A673 (cell line): Measurements from ENCODE around the gene ENTHD1.

Experiments
- EZH2 ChIP-seq: fragments of 200-600 bp; sonication (generic); IDR thresholded peaks from 2 replicates; pipeline ENCODE4 v1.6.1; 2017; ENCODE audit warnings: borderline replicate concordance, low read depth, mild to moderate bottlenecking, mixed read lengths, antibody characterized with exemption, low read length; ENCODE audit not compliant: poor library complexity, severe bottlenecking
- TF ChIP-seq, protein P1 (sequence below): fragments of 300-800, 200-600 bp; sonication (generic); conservative IDR thresholded peaks from 2 replicates; pipeline ENCODE4 v1.5.1; 2017; ENCODE audit warnings: low read depth, mild to moderate bottlenecking, antibody characterized with exemption, low read length, moderate library complexity, mixed read lengths

DNA sequence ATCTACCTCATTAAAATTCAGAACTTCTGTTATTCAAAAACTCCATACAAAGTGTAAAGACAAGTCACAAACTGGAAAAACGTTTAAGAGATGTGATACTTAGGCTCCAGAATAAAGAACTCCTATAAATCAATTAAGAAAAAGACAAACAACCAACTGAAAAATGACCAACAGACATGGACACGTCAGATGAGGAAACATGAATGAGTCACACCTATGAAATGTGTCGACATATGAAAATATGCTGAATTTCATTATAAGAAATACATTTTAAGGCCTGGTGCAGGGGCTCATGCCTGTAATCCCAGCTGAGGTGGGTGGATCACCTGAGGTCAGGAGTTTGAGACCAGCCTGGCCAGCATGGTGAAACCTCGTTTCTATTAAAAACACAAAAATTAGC is 78.7 kb downstream of the ENTHD1 start:
- TF ChIP-seq, protein P1, sequence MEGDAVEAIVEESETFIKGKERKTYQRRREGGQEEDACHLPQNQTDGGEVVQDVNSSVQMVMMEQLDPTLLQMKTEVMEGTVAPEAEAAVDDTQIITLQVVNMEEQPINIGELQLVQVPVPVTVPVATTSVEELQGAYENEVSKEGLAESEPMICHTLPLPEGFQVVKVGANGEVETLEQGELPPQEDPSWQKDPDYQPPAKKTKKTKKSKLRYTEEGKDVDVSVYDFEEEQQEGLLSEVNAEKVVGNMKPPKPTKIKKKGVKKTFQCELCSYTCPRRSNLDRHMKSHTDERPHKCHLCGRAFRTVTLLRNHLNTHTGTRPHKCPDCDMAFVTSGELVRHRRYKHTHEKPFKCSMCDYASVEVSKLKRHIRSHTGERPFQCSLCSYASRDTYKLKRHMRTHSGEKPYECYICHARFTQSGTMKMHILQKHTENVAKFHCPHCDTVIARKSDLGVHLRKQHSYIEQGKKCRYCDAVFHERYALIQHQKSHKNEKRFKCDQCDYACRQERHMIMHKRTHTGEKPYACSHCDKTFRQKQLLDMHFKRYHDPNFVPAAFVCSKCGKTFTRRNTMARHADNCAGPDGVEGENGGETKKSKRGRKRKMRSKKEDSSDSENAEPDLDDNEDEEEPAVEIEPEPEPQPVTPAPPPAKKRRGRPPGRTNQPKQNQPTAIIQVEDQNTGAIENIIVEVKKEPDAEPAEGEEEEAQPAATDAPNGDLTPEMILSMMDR, result no peak
- TF ChIP-seq EZH2, result no peak
